ENCODE measurements around the gene LAMC2.

DNA sequence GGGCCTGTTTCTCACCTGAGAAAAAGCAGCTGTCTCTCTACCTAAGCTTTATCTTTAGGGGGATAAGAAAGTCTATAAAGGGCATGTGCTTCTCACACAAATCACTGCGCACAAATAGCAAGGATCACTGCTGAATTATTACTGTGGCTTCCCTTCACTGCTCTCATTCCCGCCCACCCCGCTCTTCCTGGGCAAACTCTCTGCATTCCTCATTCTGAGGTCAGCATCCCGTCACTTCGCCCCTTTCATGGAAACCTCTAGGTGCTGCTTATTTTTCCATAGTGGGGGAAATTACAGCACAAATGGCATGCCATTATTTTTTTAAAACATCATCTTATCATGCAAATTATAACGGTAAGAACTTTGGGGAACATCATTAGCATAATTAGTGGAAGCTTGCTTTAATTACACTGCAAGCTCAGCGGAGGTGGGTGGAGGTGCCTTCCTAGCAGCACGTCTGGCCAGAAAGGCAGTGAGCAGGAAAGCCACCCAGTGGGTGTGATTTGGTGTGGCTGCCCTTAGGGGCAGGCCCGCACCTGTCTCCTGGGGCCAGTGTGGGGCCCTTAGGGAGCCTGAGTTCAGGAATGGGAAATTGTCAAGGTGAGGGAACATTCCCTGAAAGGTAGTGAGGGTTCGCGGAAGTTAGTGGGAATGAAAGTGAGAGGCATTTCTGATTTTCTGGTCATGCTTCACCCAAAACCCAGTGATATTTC lies 105.9 kb downstream of the LAMC2 start:
- TF ChIP-seq EP300 (IDR thresholded peaks at IDR 0.05), result peak; percentile 43
- no peak for TF ChIP-seq POLR2A (IDR thresholded peaks at IDR 0.05; ENCODE audit: low read depth)
- TF ChIP-seq, protein P1, sequence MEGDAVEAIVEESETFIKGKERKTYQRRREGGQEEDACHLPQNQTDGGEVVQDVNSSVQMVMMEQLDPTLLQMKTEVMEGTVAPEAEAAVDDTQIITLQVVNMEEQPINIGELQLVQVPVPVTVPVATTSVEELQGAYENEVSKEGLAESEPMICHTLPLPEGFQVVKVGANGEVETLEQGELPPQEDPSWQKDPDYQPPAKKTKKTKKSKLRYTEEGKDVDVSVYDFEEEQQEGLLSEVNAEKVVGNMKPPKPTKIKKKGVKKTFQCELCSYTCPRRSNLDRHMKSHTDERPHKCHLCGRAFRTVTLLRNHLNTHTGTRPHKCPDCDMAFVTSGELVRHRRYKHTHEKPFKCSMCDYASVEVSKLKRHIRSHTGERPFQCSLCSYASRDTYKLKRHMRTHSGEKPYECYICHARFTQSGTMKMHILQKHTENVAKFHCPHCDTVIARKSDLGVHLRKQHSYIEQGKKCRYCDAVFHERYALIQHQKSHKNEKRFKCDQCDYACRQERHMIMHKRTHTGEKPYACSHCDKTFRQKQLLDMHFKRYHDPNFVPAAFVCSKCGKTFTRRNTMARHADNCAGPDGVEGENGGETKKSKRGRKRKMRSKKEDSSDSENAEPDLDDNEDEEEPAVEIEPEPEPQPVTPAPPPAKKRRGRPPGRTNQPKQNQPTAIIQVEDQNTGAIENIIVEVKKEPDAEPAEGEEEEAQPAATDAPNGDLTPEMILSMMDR (IDR thresholded peaks at IDR 0.05), result no peak
- peak in 1 of 2 donors; percentile 15 for TF ChIP-seq POLR2AphosphoS5 (IDR thresholded peaks at IDR 0.05)

Data from esophagus muscularis mucosa (tissue), 4 donors.